A673 (cell line): ENCODE data around the gene CDC42BPA. TPM values are rescaled to one million over a fixed set of nuclear protein-coding genes. Genes with fewer than 3 reads are reported as not detected.

Experiments used
- BruUV-seq: library from RNA; stranded (reverse); fragments of 400-500 nt; replicated peaks from 2 replicates; lab custom pipeline; 2021; lab: Mats Ljungman, UMichigan
- CTCF ChIA-PET: fragments of 300-600 bp; sonication (Branson Sonifier 250); formaldehyde crosslinking; loops from one replicate; lab custom pipeline; 2022; ENCODE audit warnings: antibody characterized with exemption; lab: Charles Lee
- POLR2A ChIA-PET: fragments of 300-600 bp; sonication (Branson Sonifier 250); formaldehyde crosslinking; loops from one replicate; lab custom pipeline; 2022; ENCODE audit warnings: antibody characterized with exemption; ENCODE audit not compliant: low non-redundant PET; lab: Charles Lee
- DNase-seq: peaks from one replicate; pipeline ENCODE4 v3.0.0-alpha.2; 2015; ENCODE audit warnings: low spot score
- H3K27ac ChIP-seq: fragments of 200-600 bp; sonication (generic); 2 replicates; pipeline ENCODE4 v1.5.1; 2016; ENCODE audit warnings: mixed run types, low read depth, mild to moderate bottlenecking, mixed read lengths, antibody characterized with exemption, low read length; ENCODE audit not compliant: poor library complexity, severe bottlenecking
- H3K27me3 ChIP-seq: fragments of 200-600 bp; sonication (generic); replicated peaks from 2 replicates; pipeline ENCODE4 v1.6.1; 2017; ENCODE audit warnings: mixed run types, low read depth, mild to moderate bottlenecking, mixed read lengths, antibody characterized with exemption, low read length; ENCODE audit not compliant: insufficient read depth, poor library complexity
- H3K36me3 ChIP-seq: fragments of 200-600 bp; sonication (generic); 2 replicates; pipeline ENCODE4 v1.6.1; 2016; ENCODE audit warnings: mixed run types, mild to moderate bottlenecking, mixed read lengths, antibody characterized with exemption, low read length; ENCODE audit not compliant: insufficient read depth, poor library complexity, severe bottlenecking
- H3K4me1 ChIP-seq: fragments of 200-600 bp; sonication (generic); 2 replicates; pipeline ENCODE4 v1.6.1; 2017; ENCODE audit warnings: mixed run types, mild to moderate bottlenecking, mixed read lengths, antibody characterized with exemption, low read length; ENCODE audit not compliant: insufficient read depth, poor library complexity, severe bottlenecking
- H3K4me3 ChIP-seq: fragments of 200-600 bp; sonication (generic); 2 replicates; pipeline ENCODE4 v1.5.1; 2016; ENCODE audit warnings: low read depth, mixed run types, mild to moderate bottlenecking, mixed read lengths, low read length; ENCODE audit not compliant: poor library complexity, severe bottlenecking
- H3K9me3 ChIP-seq: fragments of 200-600 bp; sonication (generic); 2 replicates; pipeline ENCODE4 v1.6.1; 2016; ENCODE audit warnings: mixed run types, low read depth, mild to moderate bottlenecking, mixed read lengths, antibody characterized with exemption, low read length; ENCODE audit not compliant: poor library complexity, severe bottlenecking
- EZH2 ChIP-seq: fragments of 200-600 bp; sonication (generic); IDR thresholded peaks from 2 replicates; pipeline ENCODE4 v1.6.1; 2017; ENCODE audit warnings: borderline replicate concordance, low read depth, mild to moderate bottlenecking, mixed read lengths, antibody characterized with exemption, low read length; ENCODE audit not compliant: poor library complexity, severe bottlenecking
- intact Hi-C: fragments of 100-400 bp; cut with micrococcal nuclease; formaldehyde crosslinking; loops from one replicate; pipeline ENCODE4 v1.10.0; 2022; ENCODE audit not compliant: unreplicated experiment
- total RNA-seq: library from RNA; stranded (reverse); gene quantifications from 2 replicates; pipeline ENCODE4 v1.2.3, GENCODE V29; 2021
- TF ChIP-seq, protein P1 (sequence below): fragments of 300-800, 200-600 bp; sonication (generic); conservative IDR thresholded peaks from 2 replicates; pipeline ENCODE4 v1.5.1; 2017; ENCODE audit warnings: low read depth, mild to moderate bottlenecking, antibody characterized with exemption, low read length, moderate library complexity, mixed read lengths

Gene CDC42BPA
- total RNA-seq, 1 experiment from 2014 or later = 21.7 TPM

DNA sequence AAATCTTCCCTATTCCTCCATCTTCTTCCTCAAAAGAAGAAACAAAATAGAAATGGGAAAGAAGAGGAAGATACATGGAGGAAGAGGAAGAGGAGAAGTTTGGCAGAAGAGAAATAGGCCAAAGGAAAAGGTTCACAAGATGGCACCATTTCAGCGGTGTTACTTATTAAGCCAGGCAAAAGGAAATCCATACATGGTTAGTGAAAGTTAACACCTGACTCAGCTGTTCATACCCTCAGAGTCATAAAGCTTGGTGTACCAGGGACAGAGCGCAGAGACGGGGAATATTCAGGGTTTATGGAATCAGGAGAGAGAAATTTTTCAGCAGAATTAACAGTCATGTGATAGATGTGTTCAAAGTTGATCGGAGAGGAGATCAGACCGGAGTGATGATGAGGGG lies 307.6 kb downstream of the CDC42BPA start:
- DNase-seq = no peak
- TF ChIP-seq, protein P1, sequence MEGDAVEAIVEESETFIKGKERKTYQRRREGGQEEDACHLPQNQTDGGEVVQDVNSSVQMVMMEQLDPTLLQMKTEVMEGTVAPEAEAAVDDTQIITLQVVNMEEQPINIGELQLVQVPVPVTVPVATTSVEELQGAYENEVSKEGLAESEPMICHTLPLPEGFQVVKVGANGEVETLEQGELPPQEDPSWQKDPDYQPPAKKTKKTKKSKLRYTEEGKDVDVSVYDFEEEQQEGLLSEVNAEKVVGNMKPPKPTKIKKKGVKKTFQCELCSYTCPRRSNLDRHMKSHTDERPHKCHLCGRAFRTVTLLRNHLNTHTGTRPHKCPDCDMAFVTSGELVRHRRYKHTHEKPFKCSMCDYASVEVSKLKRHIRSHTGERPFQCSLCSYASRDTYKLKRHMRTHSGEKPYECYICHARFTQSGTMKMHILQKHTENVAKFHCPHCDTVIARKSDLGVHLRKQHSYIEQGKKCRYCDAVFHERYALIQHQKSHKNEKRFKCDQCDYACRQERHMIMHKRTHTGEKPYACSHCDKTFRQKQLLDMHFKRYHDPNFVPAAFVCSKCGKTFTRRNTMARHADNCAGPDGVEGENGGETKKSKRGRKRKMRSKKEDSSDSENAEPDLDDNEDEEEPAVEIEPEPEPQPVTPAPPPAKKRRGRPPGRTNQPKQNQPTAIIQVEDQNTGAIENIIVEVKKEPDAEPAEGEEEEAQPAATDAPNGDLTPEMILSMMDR = no peak
- no peak for TF ChIP-seq EZH2
- Histone ChIP-seq H3K27me3 (no peaks in the 10 kb centered on the region), H3K4me1 (no peaks in the 10 kb centered on the region), H3K4me3 (no peak overlapping the region), H3K36me3 (no peaks in the 10 kb centered on the region), H3K27ac (no peak overlapping the region), H3K9me3 (no peaks in the 10 kb centered on the region)
- ChIA-PET POLR2A (no interaction called here), CTCF (no interaction called here)
- BruUV-seq = no TSS peak
- intact Hi-C loops = no loop called here

DNA sequence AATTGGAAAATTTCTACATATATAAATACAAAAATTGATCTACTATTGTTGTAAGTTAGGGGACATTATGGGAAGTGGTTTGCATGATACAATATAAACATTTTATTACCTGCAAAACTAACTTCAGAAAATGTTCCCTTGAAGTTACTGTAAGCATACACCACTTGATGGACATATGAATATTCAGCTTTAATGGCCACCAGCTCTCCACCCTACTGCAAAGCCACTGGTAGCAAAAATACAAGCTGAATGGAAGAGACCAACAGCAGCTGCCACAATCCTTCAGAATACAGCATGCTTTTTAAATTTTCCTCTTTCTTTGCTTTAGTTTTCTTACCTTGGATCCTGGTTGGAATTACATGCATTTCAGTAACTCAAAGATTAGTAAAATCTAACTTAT lies 308.4 kb downstream of the CDC42BPA start:
- CTCF ChIA-PET = no interaction called here
- BruUV-seq = no TSS peak
- POLR2A ChIA-PET = no interaction called here
- no peak overlapping the region for H3K4me3 ChIP-seq
- DNase-seq = no peak
- H3K4me1 ChIP-seq = no peaks in the 10 kb centered on the region
- intact Hi-C loops = no loop called here
- no peak overlapping the region for H3K27ac ChIP-seq
- TF ChIP-seq, protein P1 = no peak
- TF ChIP-seq EZH2 = no peak
- no peaks in the 10 kb centered on the region for H3K9me3 ChIP-seq
- no peaks in the 10 kb centered on the region for H3K27me3 ChIP-seq
- H3K36me3 ChIP-seq = no peaks in the 10 kb centered on the region

DNA sequence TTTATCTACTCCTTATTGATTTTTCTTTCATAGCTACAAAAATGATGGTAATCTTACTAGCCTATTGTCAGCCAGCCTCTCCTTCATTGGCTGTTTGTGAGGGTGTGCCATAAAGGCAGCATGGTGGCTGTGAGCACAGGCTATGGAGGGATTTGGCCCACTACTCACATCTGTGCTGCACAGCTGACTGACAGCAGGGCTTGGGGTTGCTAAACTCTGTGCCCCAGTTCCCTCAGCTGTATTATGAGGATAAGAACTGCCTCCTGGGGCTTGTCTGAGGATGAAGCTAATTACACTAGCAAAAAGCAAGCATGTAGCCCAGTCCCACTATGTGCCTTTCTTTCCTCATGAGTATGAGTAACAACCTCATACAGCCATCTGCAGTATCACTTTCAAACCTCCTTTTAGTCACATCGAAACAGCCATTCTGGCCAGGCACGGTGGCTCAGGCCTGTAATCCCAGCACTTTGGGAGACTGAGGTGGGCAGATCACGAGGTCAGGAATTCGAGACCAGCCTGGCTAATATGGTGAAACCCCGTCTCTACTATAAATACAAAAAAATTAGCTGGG lies 312.0 kb downstream of the CDC42BPA start:
- H3K9me3 ChIP-seq = no peaks in the 10 kb centered on the region
- H3K4me1 ChIP-seq = no peaks in the 10 kb centered on the region
- H3K27me3 ChIP-seq = no peaks in the 10 kb centered on the region
- ChIA-PET CTCF (no interaction called here), POLR2A (no interaction called here)
- DNase-seq = no peak
- no TSS peak for BruUV-seq
- no peaks in the 10 kb centered on the region for H3K36me3 ChIP-seq
- H3K27ac ChIP-seq = no peak overlapping the region
- H3K4me3 ChIP-seq = no peak overlapping the region
- TF ChIP-seq EZH2 = no peak
- TF ChIP-seq, protein P1 = no peak
- intact Hi-C loops = no loop called here
